Sciatic nerve (tissue), 2 donors: Measurements from ENCODE around the gene GOLGA5. TPM values are rescaled to one million over a fixed set of nuclear protein-coding genes. Genes with fewer than 3 reads are reported as not detected.
"Not testable (repeated sequence)": the region's sequence is repeated elsewhere in the genome, so short reads cannot be mapped to it uniquely, and the experiment has no call there.

Experiments used
- ATAC-seq: fragments of 200-7000 bp; cut with Tn5 transposase; one replicate; pipeline ENCODE4 v1.9.1; 2020; ENCODE audit warnings: mild to moderate bottlenecking, moderate library complexity
- DNase-seq: peaks from one replicate; pipeline ENCODE4 v3.0.0-alpha.2; 2020; ENCODE audit warnings: low spot score
- intact Hi-C: fragments of 100-400 bp; cut with DNase I; formaldehyde crosslinking; loops from one replicate; pipeline ENCODE4 v1.14.2; 2022
- total RNA-seq: library from RNA; stranded (reverse); fragmentation: NEBNext Ultra II Directional; extraction: Animal tissue kit (Norgen Biotek cat#: 25700); gene quantifications from one replicate; pipeline ENCODE4 v1.2.1, GENCODE V29; 2021
- donor health status: DM: no; HTN: no; CAD: no.
- donor health status: DM: no; HTN: no; CAD: no.

The GOLGA5 gene
- total RNA-seq, 1 donor from 2014 or later, result 32.5 TPM

GRCh38 chr14:92813201-92813600, 19.1 kb downstream of the GOLGA5 start:
- intact Hi-C loops, result no loop called here
- ATAC-seq, result no peak
- DNase-seq, result no peak

GRCh38 chr14:92819011-92819597, 25.0 kb downstream of the GOLGA5 start:
- no peak for ATAC-seq
- no peak for DNase-seq
- intact Hi-C loops, result no loop called here

DNA sequence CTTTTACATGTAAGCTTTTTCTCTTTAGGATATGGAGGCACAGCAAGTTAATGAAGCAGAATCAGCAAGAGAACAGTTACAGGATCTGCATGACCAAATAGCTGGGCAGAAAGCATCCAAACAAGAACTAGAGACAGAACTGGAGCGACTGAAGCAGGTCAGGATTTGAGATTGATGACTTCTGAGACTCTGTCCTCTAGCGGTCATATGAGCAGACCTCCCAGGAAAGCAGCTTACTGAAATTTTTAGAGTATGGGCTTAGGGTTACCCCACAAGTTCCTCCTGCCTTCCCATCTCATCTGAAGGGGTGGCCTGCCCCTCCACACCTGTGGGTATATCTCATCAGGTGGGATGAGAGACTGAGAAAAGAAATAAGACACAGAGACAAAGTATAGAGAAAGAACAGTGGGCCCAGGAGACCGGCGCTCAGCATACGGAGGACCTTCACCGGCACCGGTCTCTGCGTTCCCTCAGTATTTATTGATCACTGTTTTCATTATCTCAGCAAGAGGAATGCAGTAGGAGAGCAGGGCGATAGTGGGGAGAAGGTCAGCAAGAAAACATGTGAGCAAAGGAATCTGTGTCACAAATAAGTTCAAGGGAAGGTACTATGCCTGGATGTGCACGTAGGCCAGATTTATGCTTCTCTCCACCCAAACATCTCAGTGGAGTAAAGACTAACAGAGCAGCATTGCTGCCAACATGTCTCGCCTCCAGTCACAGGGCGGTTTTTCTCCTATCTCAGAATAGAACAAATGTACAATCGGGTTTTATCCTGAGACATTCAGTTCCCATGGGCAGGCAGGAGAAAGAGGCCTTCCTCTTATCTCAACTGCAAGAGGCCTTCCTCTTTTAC, 25.8 kb downstream of the GOLGA5 start:
- ATAC-seq, DNase-seq, intact Hi-C loops: not testable (repeated sequence)

DNA sequence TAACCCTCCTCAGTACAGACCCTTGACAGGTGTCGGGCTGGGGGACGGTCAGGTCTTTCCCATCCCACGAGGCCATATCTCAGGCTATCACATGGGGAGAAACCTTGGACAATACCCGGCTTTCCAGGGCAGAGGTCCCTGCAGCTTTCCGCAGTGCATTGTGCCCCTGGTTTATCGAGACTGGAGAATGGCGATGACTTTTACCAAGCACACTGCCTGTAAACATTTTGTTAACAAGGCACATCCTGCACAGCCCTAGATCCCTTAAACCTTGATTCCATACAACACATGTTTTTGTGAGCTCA, 26.4 kb downstream of the GOLGA5 start:
- DNase-seq, intact Hi-C loops, ATAC-seq: not testable (repeated sequence)

- DNase-seq (no peak), ATAC-seq (no peak)
- intact Hi-C loops, result no loop called here
These were observed 36.8 kb downstream of the GOLGA5 start for GRCh38 chr14:92830902-92831301.

DNA sequence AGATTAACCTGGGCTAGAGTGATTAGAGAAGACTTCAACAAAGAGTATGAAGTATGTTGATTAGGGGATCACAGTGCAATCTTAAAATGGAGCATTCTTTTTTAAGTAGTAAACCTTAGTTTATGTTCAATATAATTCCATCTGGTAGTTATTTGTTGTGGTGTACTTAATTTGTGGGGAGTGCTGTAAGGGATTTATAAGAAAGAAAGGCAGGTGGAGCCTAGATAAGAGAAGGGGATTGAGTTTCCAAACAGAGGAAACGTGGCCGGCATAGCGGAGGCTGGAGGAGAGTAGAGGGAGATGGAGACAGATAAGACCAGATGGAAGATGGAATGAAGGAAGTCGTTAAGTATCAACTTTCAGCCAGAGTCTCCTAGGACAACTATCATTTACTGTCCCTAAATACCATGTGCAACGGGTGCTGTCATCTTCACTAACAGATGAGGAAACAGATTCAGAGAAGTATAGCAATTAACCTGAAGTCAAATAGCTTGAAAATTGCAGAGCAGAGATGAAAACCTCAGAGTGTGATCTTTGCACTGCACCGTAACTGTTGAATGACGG, 38.1 kb downstream of the GOLGA5 start:
- ATAC-seq, result no peak
- DNase-seq, result no peak
- intact Hi-C loops, result no loop called here

- DNase-seq, result no peak
- ATAC-seq, result no peak
- intact Hi-C loops, result no loop called here
These were observed 47.8 kb downstream of the GOLGA5 start for GRCh38 chr14:92841930-92842329.

DNA sequence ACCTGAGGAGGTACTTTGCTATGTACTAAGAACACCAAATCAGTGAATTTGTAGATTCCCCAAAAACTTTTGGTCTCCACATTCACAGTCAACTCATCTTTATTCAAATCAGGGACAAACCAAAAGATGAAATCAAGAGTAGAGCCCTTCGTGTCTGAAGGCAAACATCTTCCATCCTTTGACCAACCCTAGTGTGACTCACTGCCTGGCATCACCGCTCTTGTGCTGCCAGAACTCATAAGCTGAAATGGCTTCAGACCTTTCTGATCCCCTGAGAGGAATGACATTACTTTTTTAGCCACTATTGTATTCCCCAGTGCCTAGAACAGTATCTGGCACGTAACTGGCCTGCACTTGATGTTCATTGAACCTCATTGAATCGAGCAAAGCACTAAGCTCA, 50.1 kb downstream of the GOLGA5 start:
- no peak for DNase-seq

DNA sequence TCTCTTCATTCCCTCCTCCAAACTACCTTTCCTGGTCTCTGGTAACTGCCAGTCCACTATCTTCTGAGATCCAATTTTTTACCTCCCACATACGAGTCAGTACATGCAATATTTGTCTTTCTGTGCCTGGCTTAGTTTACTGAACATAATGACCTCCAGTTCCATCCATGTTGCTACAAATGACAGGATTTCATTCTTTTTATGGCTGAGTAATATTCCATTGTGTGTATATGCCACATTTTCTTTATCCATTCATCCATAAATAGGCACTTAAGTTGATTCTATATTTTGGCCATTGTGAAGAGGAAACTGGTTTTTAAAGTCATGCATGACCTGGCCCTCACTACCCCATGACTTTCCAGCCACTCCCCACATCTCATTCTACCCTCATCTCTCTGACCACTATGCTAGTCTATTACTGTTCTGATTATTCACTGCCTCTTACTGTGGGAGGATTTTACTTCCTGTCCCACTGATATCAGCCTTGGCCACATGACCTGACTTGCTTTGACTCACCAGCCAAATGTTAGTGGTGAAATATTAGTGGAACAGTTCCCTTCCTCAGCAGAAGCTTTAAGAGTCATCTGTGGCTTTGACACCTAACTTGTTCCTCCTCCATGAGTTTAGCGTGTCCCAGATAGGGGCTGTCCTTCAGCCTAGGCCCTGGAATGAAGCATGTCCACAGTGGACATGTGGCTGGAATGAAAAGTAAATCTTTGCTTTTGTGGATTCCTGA, 52.2 kb downstream of the GOLGA5 start:
- no peak for DNase-seq
- intact Hi-C loops, result no loop called here
- no peak for ATAC-seq

More for the DNA sequence above, 50.1 kb downstream of the GOLGA5 start:
- ATAC-seq, result no peak
- intact Hi-C loops, result no loop called here

- DNase-seq, result no peak
- no peak for ATAC-seq
- intact Hi-C loops, result no loop called here
These were observed 53.2 kb downstream of the GOLGA5 start for GRCh38 chr14:92847278-92847677.

- DNase-seq (no peak), ATAC-seq (no peak)
- intact Hi-C loops, result no loop called here
These were observed 53.6 kb downstream of the GOLGA5 start for GRCh38 chr14:92847749-92848148.

DNA sequence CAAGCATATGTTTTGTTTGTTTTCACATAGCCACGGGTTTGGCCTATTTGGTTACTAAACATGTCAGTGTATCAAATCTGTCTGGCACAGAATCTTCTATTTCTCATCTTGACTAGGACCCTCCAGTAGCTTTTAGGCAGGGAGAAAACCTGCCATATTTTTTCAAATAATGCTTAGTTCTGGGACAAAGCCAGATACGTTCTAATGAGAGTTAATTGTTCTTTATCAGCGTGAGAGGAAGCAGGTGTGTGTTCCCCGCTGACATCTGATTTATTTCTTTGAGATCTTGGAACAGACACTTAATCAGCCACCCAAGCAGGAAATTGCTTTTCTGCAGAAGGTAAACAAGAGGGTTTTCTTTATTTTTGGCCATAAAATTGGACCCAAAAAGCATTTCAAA, 54.8 kb downstream of the GOLGA5 start:
- intact Hi-C loops, result no loop called here
- DNase-seq (no peak), ATAC-seq (no peak)

- no peak for DNase-seq
- intact Hi-C loops, result no loop called here
These were observed 56.4 kb downstream of the GOLGA5 start for GRCh38 chr14:92850492-92850891.

DNA sequence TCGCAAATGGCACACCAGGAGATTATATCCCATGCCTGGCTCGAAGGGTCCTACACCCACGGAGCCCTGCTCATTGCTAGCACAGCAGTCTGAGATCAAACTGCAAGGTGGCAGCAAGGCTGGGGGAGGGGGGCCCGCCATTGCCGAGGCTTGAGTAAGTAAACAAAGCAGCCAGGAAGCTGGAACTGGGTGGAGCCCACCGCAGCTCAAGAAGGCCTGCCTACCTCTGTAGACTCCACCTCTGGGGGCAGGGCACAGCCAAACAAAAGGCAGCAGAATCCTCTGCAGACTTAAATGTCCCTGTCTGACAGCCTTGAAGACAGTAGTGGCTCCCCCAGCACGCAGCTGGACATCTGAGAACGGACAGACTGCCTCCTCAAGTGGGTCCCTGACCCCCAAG, 59.0 kb downstream of the GOLGA5 start:
- ATAC-seq, intact Hi-C loops, DNase-seq: not testable (repeated sequence)

More at GRCh38 chr14:92850492-92850891, 56.4 kb downstream of the GOLGA5 start:
- ATAC-seq, result no peak

DNA sequence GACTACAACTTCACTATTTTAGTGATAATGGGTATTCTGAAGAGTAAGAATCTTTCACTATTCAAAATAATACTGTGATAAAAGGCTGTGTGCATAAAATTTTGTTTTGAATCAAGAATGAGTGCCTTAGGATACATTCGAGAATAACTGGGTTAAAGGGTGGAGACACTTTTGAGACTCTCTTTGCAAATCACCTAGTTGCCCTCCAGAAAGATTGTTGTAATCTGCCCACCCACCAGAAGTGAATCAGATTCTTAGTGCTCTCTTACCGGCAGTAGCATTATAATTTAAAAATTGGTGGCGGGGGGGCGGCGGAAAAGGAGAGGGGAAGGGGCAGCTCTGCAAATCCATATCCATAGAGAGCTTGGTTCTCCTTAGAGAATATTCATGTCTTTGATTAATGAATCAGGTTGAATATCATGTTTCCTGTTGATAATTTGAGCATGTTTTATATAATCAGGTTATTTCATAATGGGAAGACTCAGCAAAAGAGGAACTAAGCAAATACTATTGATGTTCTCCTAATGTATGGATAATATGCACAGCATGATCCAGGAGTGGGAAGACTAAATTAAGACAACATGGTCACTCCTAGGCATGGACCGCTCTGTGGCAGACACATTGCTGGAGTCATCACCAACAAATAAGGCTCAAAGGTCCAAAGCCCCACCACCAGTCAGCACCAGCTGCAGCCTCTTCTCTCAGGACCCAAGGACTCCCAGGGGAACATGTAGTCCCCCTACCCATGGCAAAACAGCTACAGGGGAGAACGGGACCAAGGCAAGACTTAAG, 66.1 kb downstream of the GOLGA5 start:
- intact Hi-C loops, result no loop called here

GRCh38 chr14:92861856-92862745, 68.0 kb downstream of the GOLGA5 start:
- no peak for ATAC-seq
- intact Hi-C loops, result no loop called here
- DNase-seq, result no peak

More for the DNA sequence above, 66.1 kb downstream of the GOLGA5 start:
- ATAC-seq (no peak), DNase-seq (no peak)

DNA sequence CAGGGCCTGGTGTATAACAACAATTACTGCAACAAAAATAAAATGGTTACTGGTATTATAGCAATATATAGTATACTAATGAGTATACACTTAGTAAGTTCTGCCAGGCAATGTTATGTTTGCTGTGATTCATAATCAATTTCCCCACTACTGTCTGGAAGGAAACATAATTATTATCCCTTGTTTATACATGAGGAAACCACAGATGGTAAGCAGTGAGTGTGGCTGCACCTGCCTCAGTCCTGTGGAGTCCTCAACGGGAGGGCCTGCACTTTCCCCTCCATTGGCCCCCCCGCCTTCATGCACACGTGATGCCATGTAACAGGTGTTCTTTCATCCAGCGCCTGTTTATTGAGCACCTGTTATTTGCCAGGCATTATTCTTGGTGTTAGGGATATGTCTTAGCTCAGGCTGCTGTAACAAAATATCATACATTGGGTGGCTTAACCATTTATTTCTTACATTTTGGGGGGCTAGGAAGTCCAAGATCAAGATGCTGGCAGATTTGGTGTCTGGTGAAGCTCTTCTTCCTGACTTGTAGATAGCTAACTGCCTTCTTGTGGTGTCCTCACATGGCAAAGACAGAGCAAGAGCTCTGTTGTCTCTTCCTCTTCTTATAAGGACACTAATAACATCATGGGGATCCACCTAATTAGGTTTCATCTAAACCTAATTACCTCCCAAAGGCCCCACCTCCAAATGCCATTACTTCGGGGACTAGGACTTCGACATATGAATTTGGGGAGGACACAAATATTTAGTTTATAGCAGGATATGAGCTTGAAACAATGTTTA, 69.4 kb downstream of the GOLGA5 start:
- DNase-seq, result no peak
- intact Hi-C loops, result no loop called here
- no peak for ATAC-seq
